Adrenal gland (tissue), 12 donors: Measurements from ENCODE around the gene HABP2. TPM values are rescaled to one million over a fixed set of nuclear protein-coding genes. Genes with fewer than 3 reads are reported as not detected.

Source experiments
- DNase-seq, 7 donors: peaks; one replicate each; pipeline ENCODE4 v3.0.0-alpha.2; 2019 to 2020
- H3K27ac ChIP-seq, 5 donors: fragments of 200-600 bp; sonication (generic) in 4 of 5; 1 replicate in 3 of 5; 2 replicates in 2 of 5; pipeline versions ENCODE4 v1.5.1 to v1.8.0; 2016 to 2020; ENCODE audit warnings: mild to moderate bottlenecking in 1 of 5
- H3K27me3 ChIP-seq: fragments of 200-600 bp; 2 replicates; pipeline ENCODE4 v1.8.0; 2021
- H3K36me3 ChIP-seq, 2 donors: fragments of 200-600 bp; replicated peaks in 1 of 2; 1 replicate in 1 of 2; 2 replicates in 1 of 2; pipeline versions ENCODE4 v1.5.1 to v1.8.0; 2018 to 2022
- H3K4me1 ChIP-seq, 2 donors: fragments of 200-600 bp; replicated peaks in 1 of 2; 1 replicate in 1 of 2; 2 replicates in 1 of 2; pipeline versions ENCODE4 v1.5.1 to v1.8.0; 2018 to 2021
- H3K4me3 ChIP-seq, 4 donors: fragments of 200-600 bp; sonication (generic) in 3 of 4; one replicate each; pipeline ENCODE4 v1.5.1; 2016 to 2018
- H3K9me3 ChIP-seq, 3 donors: fragments of 200-600 bp; sonication (generic) in 1 of 3; replicated peaks in 1 of 3; 1 replicate in 2 of 3; 2 replicates in 1 of 3; pipeline versions ENCODE4 v1.5.1 to v1.8.0; 2016 to 2021
- POLR2A ChIP-seq, 2 donors: fragments of 450-650 bp; IDR thresholded peaks; one replicate each; pipeline ENCODE4 v1.6.1; 2017; ENCODE audit warnings: antibody characterized with exemption in 2 of 2, mild to moderate bottlenecking in 2 of 2, moderate library complexity in 1 of 2
- WGBS, 4 donors: extraction: QIAGEN DNeasy Blood & Tissue Kit in 2 of 4; methylation state at CpG; one replicate each; pipeline versions ENCODE4 v1.1.5 to v1.1.7; 2013 to 2017; 5-methylcytosine and 5-hydroxymethylcytosine counted together
- intact Hi-C, 2 donors: fragments of 100-400 bp; cut with DNase I; formaldehyde crosslinking; loops; one replicate each; pipeline versions ENCODE4 v1.14.1 to v1.15.0; 2022 to 2023
- polyA plus RNA-seq, 3 donors: library from polyadenylated mRNA; stranded (reverse); fragments of 200-250 nt in 2 of 3; fragments of 350-450 nt in 1 of 3; fragmentation: Illumina TruSeq in 1 of 3; extraction: RNeasy Lipid Tissue Mini Kit (QIAGEN cat#74804) in 1 of 3; gene quantifications; one replicate each; pipeline ENCODE4 v1.2.3, GENCODE V29; 2013 to 2014
- total RNA-seq, 9 donors: library from RNA; depleted of rRNA in 4 of 9; stranded (reverse); fragments of >200 nt in 4 of 9; fragments of 120-200 nt in 1 of 9; fragmentation: NEBNext Ultra II Directional in 1 of 9; extraction: Animal tissue kit (Norgen Biotek cat#: 25700) in 1 of 9; gene quantifications; one replicate each; pipeline versions ENCODE4 v1.1.0 to v1.2.4, GENCODE V29; 2013 to 2023
- TF ChIP-seq, protein P1 (sequence below), 6 experiments: fragments of 450-650 bp in 4 of 6; fragments of 200-600 bp in 2 of 6; sonication (generic) in 1 of 6; IDR thresholded peaks; 1 replicate in 5 of 6; 2 replicates in 1 of 6; pipeline versions ENCODE4 v1.5.1 to v1.8.0; 2016 to 2021; ENCODE audit warnings: antibody characterized with exemption in 6 of 6, mild to moderate bottlenecking in 2 of 6, moderate library complexity in 1 of 6
- donor health status: healthy with polysubstance abuse.
- donor health status: Bipolar disorder and iron deficiency.
- donor health status: DM: yes; HTN: yes; CAD: no.
- donor health status: DM: no; HTN: no; CAD: no.
- donor health status: DM: no; HTN: no; CAD: no.
- donor health status: DM: yes; HTN: yes; CAD: no.

Gene HABP2
- total and polyA plus RNA-seq, 12 donors = 0.11 to 0.29 (median 0.13) TPM; not detected in 9

DNA sequence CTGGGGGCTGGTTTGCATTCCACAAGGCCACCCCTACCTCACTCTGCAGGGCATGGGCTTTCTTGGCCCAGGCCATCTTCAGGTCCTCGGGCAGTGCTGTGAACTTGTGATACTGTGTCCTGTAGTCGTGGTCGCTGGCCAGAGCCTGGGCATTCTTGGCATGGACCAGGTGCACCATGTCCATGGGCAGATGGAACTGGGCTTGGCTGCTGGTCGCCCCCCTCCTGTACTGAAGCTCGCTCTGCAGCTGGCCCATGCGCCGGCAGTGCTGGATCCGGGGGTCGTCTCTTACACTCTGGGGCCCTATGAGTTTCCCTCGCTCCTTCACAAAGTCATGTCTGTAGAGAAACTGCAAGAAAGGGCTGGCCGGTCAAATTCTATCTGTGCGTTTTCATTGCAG, 51.7 kb downstream of the HABP2 start:
- Histone ChIP-seq H3K36me3 (no peaks in the 10 kb centered on the region), H3K4me3 (no peak overlapping the region), H3K27ac (no peak overlapping the region), H3K27me3 (no peaks in the 10 kb centered on the region), H3K4me1 (no peaks in the 10 kb centered on the region), H3K9me3 (no peaks in the 10 kb centered on the region)
- WGBS, 4 donors = 87 to 94% (median 91%) methylated on average over 4 to 12 of the region's 12 CpGs
- TF ChIP-seq, protein P1, sequence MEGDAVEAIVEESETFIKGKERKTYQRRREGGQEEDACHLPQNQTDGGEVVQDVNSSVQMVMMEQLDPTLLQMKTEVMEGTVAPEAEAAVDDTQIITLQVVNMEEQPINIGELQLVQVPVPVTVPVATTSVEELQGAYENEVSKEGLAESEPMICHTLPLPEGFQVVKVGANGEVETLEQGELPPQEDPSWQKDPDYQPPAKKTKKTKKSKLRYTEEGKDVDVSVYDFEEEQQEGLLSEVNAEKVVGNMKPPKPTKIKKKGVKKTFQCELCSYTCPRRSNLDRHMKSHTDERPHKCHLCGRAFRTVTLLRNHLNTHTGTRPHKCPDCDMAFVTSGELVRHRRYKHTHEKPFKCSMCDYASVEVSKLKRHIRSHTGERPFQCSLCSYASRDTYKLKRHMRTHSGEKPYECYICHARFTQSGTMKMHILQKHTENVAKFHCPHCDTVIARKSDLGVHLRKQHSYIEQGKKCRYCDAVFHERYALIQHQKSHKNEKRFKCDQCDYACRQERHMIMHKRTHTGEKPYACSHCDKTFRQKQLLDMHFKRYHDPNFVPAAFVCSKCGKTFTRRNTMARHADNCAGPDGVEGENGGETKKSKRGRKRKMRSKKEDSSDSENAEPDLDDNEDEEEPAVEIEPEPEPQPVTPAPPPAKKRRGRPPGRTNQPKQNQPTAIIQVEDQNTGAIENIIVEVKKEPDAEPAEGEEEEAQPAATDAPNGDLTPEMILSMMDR (IDR thresholded peaks at IDR 0.05) = no peak
- no peak for TF ChIP-seq POLR2A (IDR thresholded peaks at IDR 0.05)
- DNase-seq = no peak
- intact Hi-C loops = no loop called here

GRCh38 chr10:113605268-113605978, 52.6 kb downstream of the HABP2 start:
- DNase-seq = no peak
- WGBS, 4 donors = 54 to 70% (median 60%) methylated on average over 13 of the region's 13 CpGs
- Histone ChIP-seq H3K36me3 (no peaks in the 10 kb centered on the region), H3K4me1 (no peaks in the 10 kb centered on the region), H3K27me3 (no peaks in the 10 kb centered on the region), H3K4me3 (no peak overlapping the region), H3K27ac (no peak overlapping the region), H3K9me3 (no peaks in the 10 kb centered on the region)
- no peak for TF ChIP-seq POLR2A (IDR thresholded peaks at IDR 0.05)
- TF ChIP-seq, protein P1 (IDR thresholded peaks at IDR 0.05) = no peak
- intact Hi-C loops = no loop called here

GRCh38 chr10:113609704-113610108, 56.9 kb downstream of the HABP2 start:
- no peaks in the 10 kb centered on the region for H3K4me1 ChIP-seq
- H3K36me3 ChIP-seq = no peaks in the 10 kb centered on the region
- H3K9me3 ChIP-seq = no peaks in the 10 kb centered on the region
- DNase-seq = no peak
- intact Hi-C loops = no loop called here
- WGBS, 4 donors = 65 to 83% (median 78%) methylated on average over 4 of the region's 4 CpGs
- no peak overlapping the region for H3K4me3 ChIP-seq
- H3K27ac ChIP-seq = no peak overlapping the region
- TF ChIP-seq, protein P1 (IDR thresholded peaks at IDR 0.05) = no peak
- TF ChIP-seq POLR2A (IDR thresholded peaks at IDR 0.05) = no peak
- H3K27me3 ChIP-seq = no peaks in the 10 kb centered on the region

- no peak overlapping the region for H3K4me3 ChIP-seq
- no peaks in the 10 kb centered on the region for H3K4me1 ChIP-seq
- intact Hi-C loops = no loop called here
- WGBS, 4 donors = 47 to 51% (median 51%) methylated on average over 25 to 26 of the region's 26 CpGs
- no peaks in the 10 kb centered on the region for H3K9me3 ChIP-seq
- no peak for TF ChIP-seq POLR2A (IDR thresholded peaks at IDR 0.05)
- TF ChIP-seq, protein P1 (IDR thresholded peaks at IDR 0.05) = no peak
- no peaks in the 10 kb centered on the region for H3K27me3 ChIP-seq
- H3K36me3 ChIP-seq = no peaks in the 10 kb centered on the region
- no peak overlapping the region for H3K27ac ChIP-seq
- DNase-seq = no peak
Observed at GRCh38 chr10:113610631-113611601, 58.1 kb downstream of the HABP2 start.
